Measurements from ENCODE around the gene F10.
"Not testable (repeated sequence)": the region's sequence is repeated elsewhere in the genome, so short reads cannot be mapped to it uniquely, and the experiment has no call there.

F10 gene

GRCh38 chr13:113077953-113078901, 44.4 kb upstream of the F10 start:
- H3K27ac ChIP-seq, result no peak overlapping the region
- TF ChIP-seq CTCF (conservative IDR thresholded peaks at IDR 0.05), result no peak

- H3K27ac ChIP-seq, result no peak overlapping the region
- no peak for TF ChIP-seq CTCF (conservative IDR thresholded peaks at IDR 0.05)
These were observed 43.5 kb upstream of the F10 start for GRCh38 chr13:113078902-113079780.

- H3K27ac ChIP-seq, result not testable (repeated sequence)
These were observed 42.9 kb upstream of the F10 start for GRCh38 chr13:113079781-113080080.

GRCh38 chr13:113080361-113080831, 42.2 kb upstream of the F10 start:
- no peak for TF ChIP-seq CTCF (conservative IDR thresholded peaks at IDR 0.05)
- no peak overlapping the region for H3K27ac ChIP-seq

- H3K27ac ChIP-seq, result no peak overlapping the region
- TF ChIP-seq CTCF (conservative IDR thresholded peaks at IDR 0.05), result no peak
These were observed 41.6 kb upstream of the F10 start for GRCh38 chr13:113080901-113081521.

GRCh38 chr13:113082198-113083021, 40.2 kb upstream of the F10 start:
- no peak overlapping the region for H3K27ac ChIP-seq
- no peak for TF ChIP-seq CTCF (conservative IDR thresholded peaks at IDR 0.05)

- no peak for TF ChIP-seq CTCF (conservative IDR thresholded peaks at IDR 0.05)
These were observed 39.6 kb upstream of the F10 start for GRCh38 chr13:113083022-113083373.

More at GRCh38 chr13:113083022-113083373, 39.6 kb upstream of the F10 start:
- H3K27ac ChIP-seq, result peak overlapping the region; percentile 16; the same call in 1 of the 2 replicates

Data from VCaP (cell line).